HEK293T (cell line): ENCODE measurements around the gene ATP5F1D.

Source experiments
- CTCF ChIA-PET: fragments of 350-600 bp; formaldehyde crosslinking; extraction: SDS; loops from one replicate; lab custom pipeline; 2021; ENCODE audit warnings: antibody characterized with exemption, inconsistent platforms; lab: Yijun Ruan, JAX
- POLR2A ChIA-PET: fragments of 350-600 bp; formaldehyde crosslinking; extraction: SDS; loops from one replicate; lab custom pipeline; 2020; ENCODE audit warnings: antibody characterized with exemption, inconsistent platforms; lab: Yijun Ruan, JAX
- DNase-seq: peaks from one replicate; pipeline ENCODE4 v3.0.0; 2012; ENCODE audit warnings: mixed read lengths; ENCODE audit errors: extremely low spot score
- ARNT ChIP-seq: fragments of 450-650 bp; IDR thresholded peaks from 2 replicates; pipeline ENCODE4 v1.6.1; 2017; ENCODE audit warnings: mild to moderate bottlenecking
- BHLHE40 ChIP-seq: fragments of 450-650 bp; IDR thresholded peaks from 2 replicates; pipeline ENCODE4 v1.6.1; 2016; ENCODE audit warnings: mild to moderate bottlenecking, moderate library complexity, borderline replicate concordance
- CTBP1 ChIP-seq: fragments of 450-650 bp; IDR thresholded peaks from 2 replicates; pipeline ENCODE4 v1.6.1; 2016; ENCODE audit warnings: borderline replicate concordance
- ELF4 ChIP-seq: fragments of 450-650 bp; IDR thresholded peaks from 2 replicates; pipeline ENCODE4 v1.6.1; 2017; ENCODE audit warnings: antibody characterized with exemption
- FOXA1 ChIP-seq: fragments of 450-650 bp; IDR thresholded peaks from 2 replicates; pipeline ENCODE4 v1.6.1; 2016; ENCODE audit warnings: mild to moderate bottlenecking
- FOXK2 ChIP-seq: fragments of 450-650 bp; IDR thresholded peaks from 2 replicates; pipeline ENCODE4 v1.6.1; 2016; ENCODE audit warnings: mild to moderate bottlenecking
- FOXM1 ChIP-seq: fragments of 450-650 bp; IDR thresholded peaks from 2 replicates; pipeline ENCODE4 v1.6.1; 2017; ENCODE audit warnings: mild to moderate bottlenecking, borderline replicate concordance
- HDGF ChIP-seq: fragments of 450-650 bp; IDR thresholded peaks from 2 replicates; pipeline ENCODE4 v1.6.1; 2017; ENCODE audit warnings: antibody characterized with exemption, borderline replicate concordance
- L3MBTL2 ChIP-seq: fragments of 450-650 bp; conservative IDR thresholded peaks from 2 replicates; pipeline ENCODE4 v1.6.1; 2016; ENCODE audit warnings: mild to moderate bottlenecking
- LEF1 ChIP-seq: fragments of 450-650 bp; IDR thresholded peaks from 2 replicates; pipeline ENCODE4 v1.6.1; 2017; ENCODE audit warnings: mild to moderate bottlenecking, borderline replicate concordance
- NFRKB ChIP-seq: fragments of 450-650 bp; IDR thresholded peaks from 2 replicates; pipeline ENCODE4 v1.6.1; 2016; ENCODE audit warnings: mild to moderate bottlenecking, moderate library complexity
- PKNOX1 ChIP-seq: fragments of 450-650 bp; IDR thresholded peaks from 2 replicates; pipeline ENCODE4 v1.6.1; 2016
- SP1 ChIP-seq: fragments of 450-650 bp; IDR thresholded peaks from 2 replicates; pipeline ENCODE4 v1.6.1; 2017
- SUZ12 ChIP-seq: fragments of 450-650 bp; IDR thresholded peaks from 2 replicates; pipeline ENCODE4 v1.6.1; 2016; ENCODE audit warnings: mild to moderate bottlenecking
- TARDBP ChIP-seq: fragments of 450-650 bp; IDR thresholded peaks from 2 replicates; pipeline ENCODE4 v1.6.1; 2016
- ZNF384 ChIP-seq: fragments of 450-650 bp; IDR thresholded peaks from 2 replicates; pipeline ENCODE4 v1.6.1; 2016

Gene ATP5F1D

GRCh38 chr19:1273263-1274041 lies 31.9 kb downstream of the ATP5F1D start:
- POLR2A ChIA-PET: interaction anchor here (0.7 to 2.7 kb wide), 9 partner anchors 8 to 81 kb away, joined by 3 to 18 read pairs (median 3); partner anchors contain the start of gene ATP5F1D

GRCh38 chr19:1274081-1274851 lies 32.7 kb downstream of the ATP5F1D start:
- no peak for DNase-seq
- TF ChIP-seq PKNOX1 (no peak), SP1 (no peak), ARNT (no peak), NFRKB (no peak), ZNF384 (no peak), TARDBP (no peak), FOXK2 (no peak), FOXA1 (no peak), FOXM1 (no peak), L3MBTL2 (no peak; the same call in 1 of the 2 replicates), LEF1 (no peak), CTBP1 (no peak), BHLHE40 (no peak)
- POLR2A ChIA-PET: interaction anchor here (0.9 to 2.7 kb wide), 6 partner anchors 9 to 30 kb away, joined by 3 to 18 read pairs (median 4); no protein-coding TSS in a partner anchor
- CTCF ChIA-PET: interaction anchor here (2.0 kb wide), 1 partner anchor 30 kb away, joined by 20 read pairs; no protein-coding TSS in a partner anchor

More at GRCh38 chr19:1273263-1274041, 31.9 kb downstream of the ATP5F1D start:
- TF ChIP-seq HDGF (0 out of 2 replicates have a peak, but pooled peaks have one; percentile 95), L3MBTL2 (no peak)
- CTCF ChIA-PET: interaction anchor here (2.0 kb wide), 1 partner anchor 29 kb away, joined by 20 read pairs; no protein-coding TSS in a partner anchor
- no peak for DNase-seq

DNA sequence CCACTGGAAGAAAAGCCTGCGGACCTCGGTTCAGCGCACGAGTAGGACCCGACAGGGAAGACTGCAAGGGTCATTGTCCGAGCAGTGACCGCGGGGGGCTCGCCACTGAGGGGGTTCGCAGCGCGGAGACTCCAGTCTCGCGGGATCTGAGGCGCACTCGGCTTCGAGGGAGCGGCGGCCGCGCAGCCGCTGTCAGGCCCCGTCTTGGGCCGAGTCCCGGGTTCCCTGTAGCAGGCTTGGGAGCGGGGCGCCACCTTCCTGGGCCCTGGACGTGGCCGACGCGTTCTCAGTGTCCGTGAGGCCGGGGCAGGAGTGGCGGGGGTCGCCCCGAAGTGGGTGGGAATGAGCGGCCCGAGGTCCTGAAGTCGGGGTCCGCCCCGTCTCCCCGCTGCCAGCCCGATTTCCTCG lies 33.3 kb downstream of the ATP5F1D start:
- ChIA-PET POLR2A (interaction anchor here (0.6 to 2.7 kb wide), 9 partner anchors 8 to 197 kb away, joined by 3 to 18 read pairs (median 3); no protein-coding TSS in a partner anchor), CTCF (interaction anchor here (1.0 to 2.0 kb wide), 3 partner anchors 9 to 31 kb away, joined by 3 to 20 read pairs (median 3); no protein-coding TSS in a partner anchor)
- no peak for DNase-seq
- TF ChIP-seq L3MBTL2 (peak; percentile 65; the same call in 1 of the 2 replicates), SP1 (no peak), SUZ12 (no peak), LEF1 (peak; percentile 79; the same call in 1 of the 2 replicates), TARDBP (no peak), ARNT (no peak), FOXK2 (no peak), ELF4 (no peak; the same call in 1 of the 2 replicates)

DNA sequence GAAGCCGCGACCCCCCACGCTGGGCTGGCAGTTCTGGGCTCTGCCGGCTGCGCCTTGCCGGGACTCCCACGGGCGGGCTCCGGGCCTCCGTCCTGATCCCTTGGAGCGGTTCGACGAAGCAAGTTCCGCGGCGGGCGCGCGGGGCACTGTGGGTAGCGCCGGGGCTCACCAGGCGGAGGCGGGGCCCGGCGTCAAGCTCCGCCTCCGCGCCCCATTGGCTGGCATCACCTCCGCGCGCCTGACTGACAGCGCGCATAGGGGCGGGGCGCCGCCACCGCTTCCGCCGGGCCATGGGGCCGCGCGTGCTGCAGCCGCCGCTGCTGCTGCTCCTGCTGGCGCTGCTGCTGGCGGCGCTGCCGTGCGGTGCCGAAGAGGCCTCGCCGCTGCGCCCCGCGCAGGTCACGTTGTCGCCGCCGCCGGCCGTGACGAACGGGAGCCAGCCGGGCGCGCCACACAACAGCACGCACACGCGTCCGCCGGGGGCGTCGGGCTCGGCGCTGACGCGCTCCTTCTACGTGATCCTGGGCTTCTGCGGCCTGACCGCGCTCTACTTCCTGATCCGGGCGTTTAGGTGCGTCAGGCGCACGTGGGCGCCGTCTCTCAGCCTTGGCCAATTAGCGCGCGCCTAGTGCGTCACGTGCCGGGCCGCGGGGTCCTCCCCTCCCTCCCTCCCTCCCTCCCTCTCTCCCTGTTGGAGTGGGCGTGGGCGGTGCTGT lies 33.9 kb downstream of the ATP5F1D start, which contains the start of gene FAM174C:
FAM174C (plus strand) TSS at position 271 of the 716 bp plus-strand sequence; CDS start at position 291, 20 bp downstream.
- peak; percentile 63 for TF ChIP-seq ARNT
- TF ChIP-seq NFRKB: no peak
- TF ChIP-seq HDGF: no peak
- TF ChIP-seq ELF4: peak; percentile 76
- TF ChIP-seq BHLHE40: no peak
- no peak for TF ChIP-seq FOXK2
- TF ChIP-seq CTBP1: no peak
- 0 out of 2 replicates have a peak, but pooled peaks have one; percentile 53 for TF ChIP-seq FOXM1
- TF ChIP-seq LEF1: peak; percentile 88
- TF ChIP-seq FOXA1: no peak
- TF ChIP-seq L3MBTL2: peak; percentile 57
- TF ChIP-seq SUZ12: no peak
- TF ChIP-seq SP1: no peak
- peak; percentile 96 for TF ChIP-seq PKNOX1
- TF ChIP-seq ZNF384: no peak
- TF ChIP-seq TARDBP: no peak
- POLR2A ChIA-PET: interaction anchor here (0.6 to 1.0 kb wide), 8 partner anchors 9 to 196 kb away, joined by 3 to 9 read pairs (median 4); no protein-coding TSS in a partner anchor
- DNase-seq: peak; percentile 89
- CTCF ChIA-PET: interaction anchor here (1.0 kb wide), 2 partner anchors 10 to 32 kb away, joined by 3 read pairs; no protein-coding TSS in a partner anchor

DNA sequence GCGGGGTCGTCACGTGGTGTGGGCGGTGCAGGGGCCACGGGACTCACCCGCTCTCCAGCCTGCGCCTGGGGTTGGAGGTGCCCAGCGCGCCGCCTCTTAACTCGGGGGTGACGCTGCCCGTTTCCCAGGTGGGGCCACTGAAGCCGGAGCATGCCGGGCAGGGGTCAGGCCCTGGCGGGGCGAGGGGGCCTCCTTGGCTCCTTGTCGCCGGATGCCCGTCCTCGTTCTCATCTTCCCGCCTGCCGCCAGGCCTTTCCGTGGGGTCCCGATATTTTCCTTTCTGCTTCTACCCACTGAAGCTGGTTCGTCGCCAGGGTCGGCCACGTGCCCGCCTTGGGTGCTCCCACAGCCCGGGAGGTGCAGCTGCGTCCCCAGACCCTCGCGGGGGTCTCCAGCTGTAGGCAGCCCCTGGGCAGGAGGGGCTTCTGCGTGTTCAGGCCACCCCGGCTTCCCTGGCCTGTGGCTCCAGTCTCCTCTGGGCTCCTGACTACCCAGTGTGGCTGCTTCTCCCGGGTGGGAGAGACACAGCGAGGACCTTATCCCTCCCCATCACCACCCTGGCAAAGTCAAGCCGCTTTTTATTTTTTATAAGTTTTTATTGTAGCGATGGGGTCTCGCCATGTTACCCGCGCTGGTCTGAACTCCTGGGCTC lies 34.6 kb downstream of the ATP5F1D start:
- ChIA-PET POLR2A (no interaction called here), CTCF (no interaction called here)
- no peak for DNase-seq
- TF ChIP-seq FOXK2 (no peak), L3MBTL2 (peak; percentile 87)
